Hepatocyte (in vitro differentiated cells): ENCODE results near the gene RAN. TPM values are rescaled to one million over a fixed set of nuclear protein-coding genes. Genes with fewer than 3 reads are reported as not detected.

Experiments used
- DNase-seq: peaks from one replicate; pipeline ENCODE4 v3.0.0-alpha.2; 2016; ENCODE audit warnings: low spot score
- H2AFZ ChIP-seq: fragments of 200-600 bp; sonication (generic); 2 replicates; pipeline ENCODE4 v1.6.0; 2016; ENCODE audit warnings: antibody characterized with exemption, mild to moderate bottlenecking
- H3K27ac ChIP-seq: fragments of 200-600 bp; sonication (generic); 2 replicates; pipeline ENCODE4 v1.5.1; 2016; ENCODE audit warnings: mild to moderate bottlenecking
- H3K27me3 ChIP-seq: fragments of 200-600 bp; sonication (generic); 2 replicates; pipeline ENCODE4 v1.6.1; 2016
- H3K36me3 ChIP-seq: fragments of 200-600 bp; sonication (generic); replicated peaks from 2 replicates; pipeline ENCODE4 v1.5.1; 2016; ENCODE audit warnings: low read depth; ENCODE audit not compliant: insufficient read depth
- H3K4me1 ChIP-seq: fragments of 200-600 bp; sonication (generic); 2 replicates; pipeline ENCODE4 v1.5.1; 2016; ENCODE audit warnings: mild to moderate bottlenecking, moderate library complexity; ENCODE audit not compliant: insufficient read depth
- H3K4me2 ChIP-seq: fragments of 200-600 bp; sonication (generic); 2 replicates; pipeline ENCODE4 v1.6.0; 2016
- H3K4me3 ChIP-seq: fragments of 200-600 bp; sonication (generic); 2 replicates; pipeline ENCODE4 v1.5.1; 2016; ENCODE audit warnings: mild to moderate bottlenecking
- H3K79me2 ChIP-seq: fragments of 200-600 bp; sonication (generic); 2 replicates; pipeline ENCODE4 v1.6.0; 2017; ENCODE audit warnings: mild to moderate bottlenecking
- H3K9me2 ChIP-seq: fragments of 200-600 bp; sonication (generic); replicated peaks from 2 replicates; pipeline ENCODE4 v1.6.0; 2017; ENCODE audit warnings: mild to moderate bottlenecking; ENCODE audit not compliant: insufficient read depth
- H3K9me3 ChIP-seq: fragments of 200-600 bp; sonication (generic); 2 replicates; pipeline ENCODE4 v1.5.1; 2016; ENCODE audit warnings: low read depth, mild to moderate bottlenecking
- H4K20me1 ChIP-seq: fragments of 200-600 bp; sonication (generic); 2 replicates; pipeline ENCODE4 v1.6.0; 2016; ENCODE audit warnings: mild to moderate bottlenecking; ENCODE audit not compliant: insufficient read depth, poor library complexity, severe bottlenecking
- EZH2 ChIP-seq: fragments of 200-600 bp; sonication (generic); IDR thresholded peaks from 2 replicates; pipeline ENCODE4 v1.6.1; 2016; ENCODE audit warnings: antibody characterized with exemption, mild to moderate bottlenecking, borderline replicate concordance
- EZH2phosphoT487 ChIP-seq: fragments of 200-600 bp; sonication (generic); IDR thresholded peaks from one replicate; pipeline ENCODE4 v1.6.1; 2018; ENCODE audit warnings: antibody characterized with exemption, mild to moderate bottlenecking, low read depth, moderate library complexity; ENCODE audit not compliant: unreplicated experiment, severe bottlenecking
- WGBS: methylation state at CpG from one replicate; pipeline ENCODE4 v1.1.6; 2016; ENCODE audit warnings: low lambda C conversion rate; ENCODE audit errors: missing lambda C conversion rate; 5-methylcytosine and 5-hydroxymethylcytosine counted together
- polyA plus RNA-seq: library from polyadenylated mRNA; unstranded; fragments of >200 nt; fragmentation: Nextera tagmentation; extraction: Ambion mirVana; gene quantifications from 2 replicates; pipeline ENCODE4 v1.2.1, GENCODE V29; 2016
- total RNA-seq: library from RNA; depleted of rRNA; stranded (reverse); fragments of >200 nt; gene quantifications from 2 replicates; pipeline ENCODE4 v1.2.3, GENCODE V29; 2014
- TF ChIP-seq, protein P1 (sequence below): fragments of 200-600 bp; sonication (generic); IDR thresholded peaks from 2 replicates; pipeline ENCODE4 v1.5.1; 2016; ENCODE audit warnings: antibody characterized with exemption, mild to moderate bottlenecking; ENCODE audit not compliant: poor library complexity

The RAN gene
- total and polyA plus RNA-seq, 2 experiments from 2014 or later: 300 to 673 TPM

DNA sequence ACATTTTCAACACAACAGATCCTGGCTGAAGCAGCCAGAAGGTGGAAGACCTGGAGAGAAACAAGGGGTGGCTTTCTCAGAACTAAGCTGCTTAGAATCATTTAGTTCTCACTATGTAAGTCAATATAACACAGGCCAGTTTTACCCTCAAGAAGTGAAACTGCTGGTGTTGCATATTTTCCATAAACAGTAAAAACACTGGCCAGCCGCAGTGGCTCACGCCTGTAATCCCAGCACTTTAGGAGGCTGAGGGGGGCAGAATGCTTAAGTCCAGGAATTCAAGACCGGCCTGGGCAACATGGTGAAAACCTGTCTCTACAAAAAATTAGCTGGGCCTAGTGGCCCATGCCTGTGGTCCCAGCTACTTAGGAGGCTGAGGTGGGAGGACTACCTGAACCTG lies 44.4 kb upstream of the RAN start:
- Histone ChIP-seq H3K9me2 (no peaks in the 10 kb centered on the region), H2AFZ (no peak overlapping the region), H4K20me1 (peaks cover 3% of the 10 kb centered on the region), H3K4me1 (peaks cover 17% of the 10 kb centered on the region), H3K79me2 (peaks cover 19% of the 10 kb centered on the region), H3K4me2 (peak overlapping the region; percentile 47), H3K4me3 (no peak overlapping the region), H3K27ac (peak overlapping the region; percentile 37), H3K9me3 (no peaks in the 10 kb centered on the region), H3K27me3 (no peaks in the 10 kb centered on the region), H3K36me3 (no peaks in the 10 kb centered on the region)
- peak; percentile 37 for DNase-seq
- WGBS: 63% methylated on average over 3 of the region's 3 CpGs
- TF ChIP-seq, protein P1, sequence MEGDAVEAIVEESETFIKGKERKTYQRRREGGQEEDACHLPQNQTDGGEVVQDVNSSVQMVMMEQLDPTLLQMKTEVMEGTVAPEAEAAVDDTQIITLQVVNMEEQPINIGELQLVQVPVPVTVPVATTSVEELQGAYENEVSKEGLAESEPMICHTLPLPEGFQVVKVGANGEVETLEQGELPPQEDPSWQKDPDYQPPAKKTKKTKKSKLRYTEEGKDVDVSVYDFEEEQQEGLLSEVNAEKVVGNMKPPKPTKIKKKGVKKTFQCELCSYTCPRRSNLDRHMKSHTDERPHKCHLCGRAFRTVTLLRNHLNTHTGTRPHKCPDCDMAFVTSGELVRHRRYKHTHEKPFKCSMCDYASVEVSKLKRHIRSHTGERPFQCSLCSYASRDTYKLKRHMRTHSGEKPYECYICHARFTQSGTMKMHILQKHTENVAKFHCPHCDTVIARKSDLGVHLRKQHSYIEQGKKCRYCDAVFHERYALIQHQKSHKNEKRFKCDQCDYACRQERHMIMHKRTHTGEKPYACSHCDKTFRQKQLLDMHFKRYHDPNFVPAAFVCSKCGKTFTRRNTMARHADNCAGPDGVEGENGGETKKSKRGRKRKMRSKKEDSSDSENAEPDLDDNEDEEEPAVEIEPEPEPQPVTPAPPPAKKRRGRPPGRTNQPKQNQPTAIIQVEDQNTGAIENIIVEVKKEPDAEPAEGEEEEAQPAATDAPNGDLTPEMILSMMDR: no peak
- no peak for TF ChIP-seq EZH2
- no peak for TF ChIP-seq EZH2phosphoT487

DNA sequence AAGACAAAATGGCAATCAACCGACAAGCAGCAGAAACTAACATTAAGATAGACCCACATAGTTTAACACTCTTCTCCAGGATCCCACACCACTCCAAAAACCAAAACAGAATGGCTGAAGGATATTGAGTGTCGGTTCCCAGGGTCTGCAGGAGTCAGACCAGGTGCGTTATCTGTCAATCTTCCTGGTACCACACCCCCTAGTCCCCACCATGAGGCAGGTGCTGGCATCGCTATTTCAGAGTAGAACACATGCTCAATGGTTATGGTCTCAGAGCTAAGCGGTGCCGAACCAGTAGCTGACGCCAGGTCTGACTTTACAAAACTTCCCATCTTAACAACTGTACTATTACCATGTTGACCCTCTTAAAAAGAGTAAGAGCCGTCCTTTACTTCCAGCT lies 43.0 kb upstream of the RAN start:
- Histone ChIP-seq H3K79me2 (peaks cover 25% of the 10 kb centered on the region), H3K27ac (no peak overlapping the region), H3K36me3 (no peaks in the 10 kb centered on the region), H3K4me2 (no peak overlapping the region), H2AFZ (no peak overlapping the region), H4K20me1 (peaks cover 3% of the 10 kb centered on the region), H3K9me2 (no peaks in the 10 kb centered on the region), H3K4me1 (peaks cover 28% of the 10 kb centered on the region), H3K9me3 (no peaks in the 10 kb centered on the region), H3K4me3 (no peak overlapping the region), H3K27me3 (no peaks in the 10 kb centered on the region)
- 91% methylated on average over 8 of the region's 8 CpGs for WGBS
- DNase-seq: no peak
- TF ChIP-seq EZH2 (no peak), EZH2phosphoT487 (no peak)
- TF ChIP-seq, protein P1: no peak

DNA sequence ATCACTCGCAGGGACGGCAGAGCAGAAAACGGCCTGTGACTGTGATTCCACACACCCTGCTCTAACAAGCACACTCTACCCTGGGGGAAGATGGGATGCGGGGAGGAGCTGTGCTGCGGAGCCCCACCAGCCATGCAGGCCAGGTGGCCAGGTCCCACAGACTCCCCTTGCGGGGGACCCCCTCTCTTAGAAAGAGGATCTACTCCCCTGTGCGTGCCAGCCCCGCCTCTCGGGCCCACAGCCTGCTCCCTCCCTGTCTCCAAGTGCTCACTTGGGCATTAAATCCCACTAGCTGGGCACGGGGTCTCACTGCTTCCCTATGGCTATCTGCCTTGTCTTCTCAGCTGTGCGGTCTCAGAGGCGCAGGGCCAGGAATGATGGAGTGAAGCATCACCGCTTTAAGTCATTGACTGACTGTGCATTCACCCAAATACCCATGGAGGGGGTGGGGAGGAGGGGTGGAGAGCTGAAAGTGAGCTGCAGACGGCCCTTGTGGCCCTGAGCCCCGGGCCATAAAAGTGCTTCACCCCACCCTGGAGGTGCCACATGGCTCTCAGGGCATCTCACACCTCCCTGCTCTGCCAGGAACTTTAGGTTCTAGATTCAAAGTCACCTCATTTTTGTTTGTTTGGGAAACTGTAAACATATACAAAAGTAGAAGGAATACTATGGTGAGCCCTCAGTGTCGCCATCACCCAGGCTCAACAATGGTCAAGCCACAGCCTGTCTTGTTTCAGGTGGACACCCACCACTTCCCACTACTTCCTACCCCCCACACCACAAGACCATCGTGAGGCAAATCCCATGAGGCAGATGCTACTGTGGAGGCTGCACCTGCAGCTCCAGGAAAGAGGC lies 42.2 kb upstream of the RAN start:
- no peaks in the 10 kb centered on the region for H3K9me2 ChIP-seq
- H3K27me3 ChIP-seq: no peaks in the 10 kb centered on the region
- TF ChIP-seq EZH2phosphoT487 (no peak), EZH2 (no peak)
- TF ChIP-seq, protein P1: no peak
- H3K36me3 ChIP-seq: no peaks in the 10 kb centered on the region
- H2AFZ ChIP-seq: no peak overlapping the region
- DNase-seq: no peak
- no peak overlapping the region for H3K4me2 ChIP-seq
- H3K4me1 ChIP-seq: peaks cover 28% of the 10 kb centered on the region
- no peaks in the 10 kb centered on the region for H3K9me3 ChIP-seq
- H3K27ac ChIP-seq: no peak overlapping the region
- peaks cover 3% of the 10 kb centered on the region for H4K20me1 ChIP-seq
- WGBS: 87% methylated on average over 17 of the region's 17 CpGs
- peaks cover 29% of the 10 kb centered on the region for H3K79me2 ChIP-seq
- H3K4me3 ChIP-seq: no peak overlapping the region
